HG03139 (cell line): ENCODE data around the gene LCN2.
"Not testable (repeated sequence)": the region's sequence is repeated elsewhere in the genome, so short reads cannot be mapped to it uniquely, and the experiment has no call there.

ENCODE experiments used
- ATAC-seq: cut with Tn5 transposase; IDR thresholded peaks from one replicate; pipeline ENCODE4 v1.9.1; 2021; ENCODE audit not compliant: unreplicated experiment

The LCN2 gene

GRCh38 chr9:128149001-128149701, at the start of gene LCN2:
Gene LCN2 (plus strand): TSS chr9:128149453. CDS start chr9:128149526, 73 bp downstream.
- no peak for ATAC-seq

GRCh38 chr9:128099932-128100491, 49.2 kb upstream of the LCN2 start:
- no peak for ATAC-seq

- no peak for ATAC-seq
Measured at GRCh38 chr9:128100581-128100980, 48.7 kb upstream of the LCN2 start.

- ATAC-seq: no peak
Measured at GRCh38 chr9:128101231-128101661, 48.0 kb upstream of the LCN2 start.

- no peak for ATAC-seq
Measured at GRCh38 chr9:128101690-128102089, 47.6 kb upstream of the LCN2 start.

- ATAC-seq: no peak
Measured at GRCh38 chr9:128102196-128102595, 47.1 kb upstream of the LCN2 start.

GRCh38 chr9:128102861-128103588, 46.2 kb upstream of the LCN2 start:
- ATAC-seq: no peak

GRCh38 chr9:128103589-128103962, 45.7 kb upstream of the LCN2 start:
- no peak for ATAC-seq

GRCh38 chr9:128104171-128104618, 45.1 kb upstream of the LCN2 start:
- ATAC-seq: no peak

GRCh38 chr9:128105538-128106175, 43.6 kb upstream of the LCN2 start:
- no peak for ATAC-seq

- ATAC-seq: no peak
Measured at GRCh38 chr9:128106181-128106939, 42.9 kb upstream of the LCN2 start.

GRCh38 chr9:128106940-128107467, 42.2 kb upstream of the LCN2 start:
- no peak for ATAC-seq

- no peak for ATAC-seq
Measured at GRCh38 chr9:128107468-128108268, 41.6 kb upstream of the LCN2 start.

GRCh38 chr9:128108269-128109049, 40.8 kb upstream of the LCN2 start:
- ATAC-seq: no peak

GRCh38 chr9:128109050-128109709, 40.1 kb upstream of the LCN2 start:
- no peak for ATAC-seq

- not testable (repeated sequence) for ATAC-seq
Measured at GRCh38 chr9:128111726-128112125, 37.5 kb upstream of the LCN2 start.

- no peak for ATAC-seq
Measured at GRCh38 chr9:128113526-128114325, 35.5 kb upstream of the LCN2 start.
